ENCODE data around the gene DAG1.

DNA sequence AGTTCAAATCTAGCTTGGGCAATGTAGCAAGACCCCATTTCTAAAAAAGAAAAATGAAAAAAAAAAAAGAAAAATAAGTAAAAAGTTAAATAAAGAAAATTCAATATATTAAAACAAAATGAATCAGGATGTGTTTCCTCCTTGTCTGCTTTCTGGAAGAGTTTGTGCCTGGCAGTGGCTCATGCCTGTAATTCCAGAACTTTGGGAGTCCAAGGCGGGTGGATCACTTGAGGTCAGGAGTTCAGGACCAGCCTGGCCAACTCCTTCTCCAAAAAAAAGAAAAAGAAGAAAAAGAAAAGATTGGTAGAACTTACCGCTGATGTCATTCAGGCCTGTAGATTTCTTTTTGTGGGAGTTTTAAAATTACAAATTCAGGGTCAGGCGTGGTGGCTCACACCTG is 36.8 kb downstream of the DAG1 start:
- TF ChIP-seq, protein P1, sequence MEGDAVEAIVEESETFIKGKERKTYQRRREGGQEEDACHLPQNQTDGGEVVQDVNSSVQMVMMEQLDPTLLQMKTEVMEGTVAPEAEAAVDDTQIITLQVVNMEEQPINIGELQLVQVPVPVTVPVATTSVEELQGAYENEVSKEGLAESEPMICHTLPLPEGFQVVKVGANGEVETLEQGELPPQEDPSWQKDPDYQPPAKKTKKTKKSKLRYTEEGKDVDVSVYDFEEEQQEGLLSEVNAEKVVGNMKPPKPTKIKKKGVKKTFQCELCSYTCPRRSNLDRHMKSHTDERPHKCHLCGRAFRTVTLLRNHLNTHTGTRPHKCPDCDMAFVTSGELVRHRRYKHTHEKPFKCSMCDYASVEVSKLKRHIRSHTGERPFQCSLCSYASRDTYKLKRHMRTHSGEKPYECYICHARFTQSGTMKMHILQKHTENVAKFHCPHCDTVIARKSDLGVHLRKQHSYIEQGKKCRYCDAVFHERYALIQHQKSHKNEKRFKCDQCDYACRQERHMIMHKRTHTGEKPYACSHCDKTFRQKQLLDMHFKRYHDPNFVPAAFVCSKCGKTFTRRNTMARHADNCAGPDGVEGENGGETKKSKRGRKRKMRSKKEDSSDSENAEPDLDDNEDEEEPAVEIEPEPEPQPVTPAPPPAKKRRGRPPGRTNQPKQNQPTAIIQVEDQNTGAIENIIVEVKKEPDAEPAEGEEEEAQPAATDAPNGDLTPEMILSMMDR (conservative IDR thresholded peaks at IDR 0.05; ENCODE audit: low read depth in 2 of 2) = no peak
- TF ChIP-seq NANOG (IDR thresholded peaks at IDR 0.05; ENCODE audit: borderline replicate concordance) (no peak), CREB1 (CRISPR knock-in tag; IDR thresholded peaks at IDR 0.05; ENCODE audit: low read depth) (no peak), EZH2 (IDR thresholded peaks at IDR 0.05; ENCODE audit: low read depth, unreplicated experiment) (no peak), ZNF331 (CRISPR knock-in tag; IDR thresholded peaks at IDR 0.05; ENCODE audit: low read depth) (no peak), POLR2AphosphoS5 (IDR thresholded peaks at IDR 0.05; ENCODE audit: low read depth) (no peak), EZH2phosphoT487 (IDR thresholded peaks at IDR 0.05; ENCODE audit: unreplicated experiment) (no peak), ZNF114 (CRISPR knock-in tag; IDR thresholded peaks at IDR 0.05) (no peak), JUNB (IDR thresholded peaks at IDR 0.05; ENCODE audit: unreplicated experiment) (no peak), STAT1 (IDR thresholded peaks at IDR 0.05; ENCODE audit: unreplicated experiment) (no peak)
- TF ChIP-seq, protein P2, sequence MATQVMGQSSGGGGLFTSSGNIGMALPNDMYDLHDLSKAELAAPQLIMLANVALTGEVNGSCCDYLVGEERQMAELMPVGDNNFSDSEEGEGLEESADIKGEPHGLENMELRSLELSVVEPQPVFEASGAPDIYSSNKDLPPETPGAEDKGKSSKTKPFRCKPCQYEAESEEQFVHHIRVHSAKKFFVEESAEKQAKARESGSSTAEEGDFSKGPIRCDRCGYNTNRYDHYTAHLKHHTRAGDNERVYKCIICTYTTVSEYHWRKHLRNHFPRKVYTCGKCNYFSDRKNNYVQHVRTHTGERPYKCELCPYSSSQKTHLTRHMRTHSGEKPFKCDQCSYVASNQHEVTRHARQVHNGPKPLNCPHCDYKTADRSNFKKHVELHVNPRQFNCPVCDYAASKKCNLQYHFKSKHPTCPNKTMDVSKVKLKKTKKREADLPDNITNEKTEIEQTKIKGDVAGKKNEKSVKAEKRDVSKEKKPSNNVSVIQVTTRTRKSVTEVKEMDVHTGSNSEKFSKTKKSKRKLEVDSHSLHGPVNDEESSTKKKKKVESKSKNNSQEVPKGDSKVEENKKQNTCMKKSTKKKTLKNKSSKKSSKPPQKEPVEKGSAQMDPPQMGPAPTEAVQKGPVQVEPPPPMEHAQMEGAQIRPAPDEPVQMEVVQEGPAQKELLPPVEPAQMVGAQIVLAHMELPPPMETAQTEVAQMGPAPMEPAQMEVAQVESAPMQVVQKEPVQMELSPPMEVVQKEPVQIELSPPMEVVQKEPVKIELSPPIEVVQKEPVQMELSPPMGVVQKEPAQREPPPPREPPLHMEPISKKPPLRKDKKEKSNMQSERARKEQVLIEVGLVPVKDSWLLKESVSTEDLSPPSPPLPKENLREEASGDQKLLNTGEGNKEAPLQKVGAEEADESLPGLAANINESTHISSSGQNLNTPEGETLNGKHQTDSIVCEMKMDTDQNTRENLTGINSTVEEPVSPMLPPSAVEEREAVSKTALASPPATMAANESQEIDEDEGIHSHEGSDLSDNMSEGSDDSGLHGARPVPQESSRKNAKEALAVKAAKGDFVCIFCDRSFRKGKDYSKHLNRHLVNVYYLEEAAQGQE (IDR thresholded peaks at IDR 0.05; ENCODE audit: unreplicated experiment) = no peak
- TF ChIP-seq, protein P3, sequence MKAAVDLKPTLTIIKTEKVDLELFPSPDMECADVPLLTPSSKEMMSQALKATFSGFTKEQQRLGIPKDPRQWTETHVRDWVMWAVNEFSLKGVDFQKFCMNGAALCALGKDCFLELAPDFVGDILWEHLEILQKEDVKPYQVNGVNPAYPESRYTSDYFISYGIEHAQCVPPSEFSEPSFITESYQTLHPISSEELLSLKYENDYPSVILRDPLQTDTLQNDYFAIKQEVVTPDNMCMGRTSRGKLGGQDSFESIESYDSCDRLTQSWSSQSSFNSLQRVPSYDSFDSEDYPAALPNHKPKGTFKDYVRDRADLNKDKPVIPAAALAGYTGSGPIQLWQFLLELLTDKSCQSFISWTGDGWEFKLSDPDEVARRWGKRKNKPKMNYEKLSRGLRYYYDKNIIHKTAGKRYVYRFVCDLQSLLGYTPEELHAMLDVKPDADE (IDR thresholded peaks at IDR 0.05) = no peak
- TF ChIP-seq, protein P4, sequence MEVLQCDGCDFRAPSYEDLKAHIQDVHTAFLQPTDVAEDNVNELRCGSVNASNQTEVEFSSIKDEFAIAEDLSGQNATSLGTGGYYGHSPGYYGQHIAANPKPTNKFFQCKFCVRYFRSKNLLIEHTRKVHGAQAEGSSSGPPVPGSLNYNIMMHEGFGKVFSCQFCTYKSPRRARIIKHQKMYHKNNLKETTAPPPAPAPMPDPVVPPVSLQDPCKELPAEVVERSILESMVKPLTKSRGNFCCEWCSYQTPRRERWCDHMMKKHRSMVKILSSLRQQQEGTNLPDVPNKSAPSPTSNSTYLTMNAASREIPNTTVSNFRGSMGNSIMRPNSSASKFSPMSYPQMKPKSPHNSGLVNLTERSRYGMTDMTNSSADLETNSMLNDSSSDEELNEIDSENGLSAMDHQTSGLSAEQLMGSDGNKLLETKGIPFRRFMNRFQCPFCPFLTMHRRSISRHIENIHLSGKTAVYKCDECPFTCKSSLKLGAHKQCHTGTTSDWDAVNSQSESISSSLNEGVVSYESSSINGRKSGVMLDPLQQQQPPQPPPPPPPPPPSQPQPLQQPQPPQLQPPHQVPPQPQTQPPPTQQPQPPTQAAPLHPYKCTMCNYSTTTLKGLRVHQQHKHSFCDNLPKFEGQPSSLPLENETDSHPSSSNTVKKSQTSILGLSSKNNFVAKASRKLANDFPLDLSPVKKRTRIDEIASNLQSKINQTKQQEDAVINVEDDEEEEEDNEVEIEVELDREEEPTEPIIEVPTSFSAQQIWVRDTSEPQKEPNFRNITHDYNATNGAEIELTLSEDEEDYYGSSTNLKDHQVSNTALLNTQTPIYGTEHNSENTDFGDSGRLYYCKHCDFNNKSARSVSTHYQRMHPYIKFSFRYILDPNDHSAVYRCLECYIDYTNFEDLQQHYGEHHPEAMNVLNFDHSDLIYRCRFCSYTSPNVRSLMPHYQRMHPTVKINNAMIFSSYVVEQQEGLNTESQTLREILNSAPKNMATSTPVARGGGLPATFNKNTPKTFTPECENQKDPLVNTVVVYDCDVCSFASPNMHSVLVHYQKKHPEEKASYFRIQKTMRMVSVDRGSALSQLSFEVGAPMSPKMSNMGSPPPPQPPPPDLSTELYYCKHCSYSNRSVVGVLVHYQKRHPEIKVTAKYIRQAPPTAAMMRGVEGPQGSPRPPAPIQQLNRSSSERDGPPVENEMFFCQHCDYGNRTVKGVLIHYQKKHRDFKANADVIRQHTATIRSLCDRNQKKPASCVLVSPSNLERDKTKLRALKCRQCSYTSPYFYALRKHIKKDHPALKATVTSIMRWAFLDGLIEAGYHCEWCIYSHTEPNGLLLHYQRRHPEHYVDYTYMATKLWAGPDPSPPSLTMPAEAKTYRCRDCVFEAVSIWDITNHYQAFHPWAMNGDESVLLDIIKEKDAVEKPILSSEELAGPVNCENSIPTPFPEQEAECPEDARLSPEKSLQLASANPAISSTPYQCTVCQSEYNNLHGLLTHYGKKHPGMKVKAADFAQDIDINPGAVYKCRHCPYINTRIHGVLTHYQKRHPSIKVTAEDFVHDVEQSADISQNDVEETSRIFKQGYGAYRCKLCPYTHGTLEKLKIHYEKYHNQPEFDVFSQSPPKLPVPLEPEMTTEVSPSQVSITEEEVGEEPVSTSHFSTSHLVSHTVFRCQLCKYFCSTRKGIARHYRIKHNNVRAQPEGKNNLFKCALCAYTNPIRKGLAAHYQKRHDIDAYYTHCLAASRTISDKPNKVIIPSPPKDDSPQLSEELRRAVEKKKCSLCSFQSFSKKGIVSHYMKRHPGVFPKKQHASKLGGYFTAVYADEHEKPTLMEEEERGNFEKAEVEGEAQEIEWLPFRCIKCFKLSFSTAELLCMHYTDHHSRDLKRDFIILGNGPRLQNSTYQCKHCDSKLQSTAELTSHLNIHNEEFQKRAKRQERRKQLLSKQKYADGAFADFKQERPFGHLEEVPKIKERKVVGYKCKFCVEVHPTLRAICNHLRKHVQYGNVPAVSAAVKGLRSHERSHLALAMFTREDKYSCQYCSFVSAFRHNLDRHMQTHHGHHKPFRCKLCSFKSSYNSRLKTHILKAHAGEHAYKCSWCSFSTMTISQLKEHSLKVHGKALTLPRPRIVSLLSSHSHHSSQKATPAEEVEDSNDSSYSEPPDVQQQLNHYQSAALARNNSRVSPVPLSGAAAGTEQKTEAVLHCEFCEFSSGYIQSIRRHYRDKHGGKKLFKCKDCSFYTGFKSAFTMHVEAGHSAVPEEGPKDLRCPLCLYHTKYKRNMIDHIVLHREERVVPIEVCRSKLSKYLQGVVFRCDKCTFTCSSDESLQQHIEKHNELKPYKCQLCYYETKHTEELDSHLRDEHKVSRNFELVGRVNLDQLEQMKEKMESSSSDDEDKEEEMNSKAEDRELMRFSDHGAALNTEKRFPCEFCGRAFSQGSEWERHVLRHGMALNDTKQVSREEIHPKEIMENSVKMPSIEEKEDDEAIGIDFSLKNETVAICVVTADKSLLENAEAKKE (CRISPR knock-in tag; IDR thresholded peaks at IDR 0.05) = no peak
